ENCODE results near the gene LLGL1. TPM values are rescaled to one million over a fixed set of nuclear protein-coding genes. Genes with fewer than 3 reads are reported as not detected.

Gene LLGL1
- polyA plus RNA-seq, 1 donor from 2014 or later: 52.2 TPM

DNA sequence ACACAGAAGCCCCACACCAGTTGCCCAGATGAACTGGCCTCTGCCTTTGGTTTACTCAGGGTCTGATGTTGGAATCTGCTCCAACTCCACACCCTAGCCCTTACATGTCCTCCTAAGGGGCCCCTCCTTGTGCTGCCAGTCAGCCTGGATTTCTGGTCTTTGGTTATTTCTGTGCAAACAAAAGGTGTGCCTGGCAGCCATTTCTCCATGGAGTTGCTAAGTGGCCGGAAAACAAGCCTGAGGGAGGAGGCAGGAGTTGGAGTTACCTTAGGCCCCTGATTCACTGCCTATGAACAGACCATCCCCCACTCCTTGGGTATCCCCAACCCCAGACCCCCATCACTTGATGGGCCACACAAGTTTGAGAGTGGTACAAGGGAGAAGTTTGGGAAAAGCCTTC is 46.2 kb upstream of the LLGL1 start:
- H3K27me3 ChIP-seq (ENCODE audit: insufficient read depth, low read depth, low read length): no peaks in the 10 kb centered on the region
- no peak overlapping the region for H3K4me3 ChIP-seq (ENCODE audit: low read length)
- no peak for TF ChIP-seq EZH2 (IDR thresholded peaks at IDR 0.05; ENCODE audit: borderline replicate concordance, insufficient read depth, low read length, poor library complexity, severe bottlenecking)
- TF ChIP-seq MXI1 (conservative IDR thresholded peaks at IDR 0.05; ENCODE audit: poor library complexity, severe bottlenecking): no peak
- TF ChIP-seq, protein P1, sequence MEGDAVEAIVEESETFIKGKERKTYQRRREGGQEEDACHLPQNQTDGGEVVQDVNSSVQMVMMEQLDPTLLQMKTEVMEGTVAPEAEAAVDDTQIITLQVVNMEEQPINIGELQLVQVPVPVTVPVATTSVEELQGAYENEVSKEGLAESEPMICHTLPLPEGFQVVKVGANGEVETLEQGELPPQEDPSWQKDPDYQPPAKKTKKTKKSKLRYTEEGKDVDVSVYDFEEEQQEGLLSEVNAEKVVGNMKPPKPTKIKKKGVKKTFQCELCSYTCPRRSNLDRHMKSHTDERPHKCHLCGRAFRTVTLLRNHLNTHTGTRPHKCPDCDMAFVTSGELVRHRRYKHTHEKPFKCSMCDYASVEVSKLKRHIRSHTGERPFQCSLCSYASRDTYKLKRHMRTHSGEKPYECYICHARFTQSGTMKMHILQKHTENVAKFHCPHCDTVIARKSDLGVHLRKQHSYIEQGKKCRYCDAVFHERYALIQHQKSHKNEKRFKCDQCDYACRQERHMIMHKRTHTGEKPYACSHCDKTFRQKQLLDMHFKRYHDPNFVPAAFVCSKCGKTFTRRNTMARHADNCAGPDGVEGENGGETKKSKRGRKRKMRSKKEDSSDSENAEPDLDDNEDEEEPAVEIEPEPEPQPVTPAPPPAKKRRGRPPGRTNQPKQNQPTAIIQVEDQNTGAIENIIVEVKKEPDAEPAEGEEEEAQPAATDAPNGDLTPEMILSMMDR (IDR thresholded peaks at IDR 0.05; ENCODE audit: poor library complexity, severe bottlenecking): no peak
- TF ChIP-seq, protein P2, sequence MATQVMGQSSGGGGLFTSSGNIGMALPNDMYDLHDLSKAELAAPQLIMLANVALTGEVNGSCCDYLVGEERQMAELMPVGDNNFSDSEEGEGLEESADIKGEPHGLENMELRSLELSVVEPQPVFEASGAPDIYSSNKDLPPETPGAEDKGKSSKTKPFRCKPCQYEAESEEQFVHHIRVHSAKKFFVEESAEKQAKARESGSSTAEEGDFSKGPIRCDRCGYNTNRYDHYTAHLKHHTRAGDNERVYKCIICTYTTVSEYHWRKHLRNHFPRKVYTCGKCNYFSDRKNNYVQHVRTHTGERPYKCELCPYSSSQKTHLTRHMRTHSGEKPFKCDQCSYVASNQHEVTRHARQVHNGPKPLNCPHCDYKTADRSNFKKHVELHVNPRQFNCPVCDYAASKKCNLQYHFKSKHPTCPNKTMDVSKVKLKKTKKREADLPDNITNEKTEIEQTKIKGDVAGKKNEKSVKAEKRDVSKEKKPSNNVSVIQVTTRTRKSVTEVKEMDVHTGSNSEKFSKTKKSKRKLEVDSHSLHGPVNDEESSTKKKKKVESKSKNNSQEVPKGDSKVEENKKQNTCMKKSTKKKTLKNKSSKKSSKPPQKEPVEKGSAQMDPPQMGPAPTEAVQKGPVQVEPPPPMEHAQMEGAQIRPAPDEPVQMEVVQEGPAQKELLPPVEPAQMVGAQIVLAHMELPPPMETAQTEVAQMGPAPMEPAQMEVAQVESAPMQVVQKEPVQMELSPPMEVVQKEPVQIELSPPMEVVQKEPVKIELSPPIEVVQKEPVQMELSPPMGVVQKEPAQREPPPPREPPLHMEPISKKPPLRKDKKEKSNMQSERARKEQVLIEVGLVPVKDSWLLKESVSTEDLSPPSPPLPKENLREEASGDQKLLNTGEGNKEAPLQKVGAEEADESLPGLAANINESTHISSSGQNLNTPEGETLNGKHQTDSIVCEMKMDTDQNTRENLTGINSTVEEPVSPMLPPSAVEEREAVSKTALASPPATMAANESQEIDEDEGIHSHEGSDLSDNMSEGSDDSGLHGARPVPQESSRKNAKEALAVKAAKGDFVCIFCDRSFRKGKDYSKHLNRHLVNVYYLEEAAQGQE (IDR thresholded peaks at IDR 0.05; ENCODE audit: borderline replicate concordance): no peak
- no peak for TF ChIP-seq EP300 (conservative IDR thresholded peaks at IDR 0.05; ENCODE audit: poor library complexity, severe bottlenecking)
- TF ChIP-seq RAD21 (conservative IDR thresholded peaks at IDR 0.05): no peak
- TF ChIP-seq TAF1 (IDR thresholded peaks at IDR 0.05; ENCODE audit: low read depth): no peak
- TF ChIP-seq POLR2AphosphoS5 (IDR thresholded peaks at IDR 0.05): no peak
- no peak for TF ChIP-seq SMC3 (conservative IDR thresholded peaks at IDR 0.05; ENCODE audit: poor library complexity)
- no peaks in the 10 kb centered on the region for H3K9me3 ChIP-seq (ENCODE audit: low read length)
- no peaks in the 10 kb centered on the region for H3K9me2 ChIP-seq (ENCODE audit: insufficient read depth, low read length)
- no peak overlapping the region for H3K27ac ChIP-seq (ENCODE audit: low read length)
- no peak overlapping the region for H3K9ac ChIP-seq (ENCODE audit: low read length)
- H3K4me2 ChIP-seq (ENCODE audit: low read length): no peak overlapping the region
- no peaks in the 10 kb centered on the region for H3F3A ChIP-seq (ENCODE audit: insufficient read depth, low read length, poor library complexity, severe bottlenecking)
- H3K36me3 ChIP-seq (ENCODE audit: insufficient read depth, low read length): no peaks in the 10 kb centered on the region
- no peaks in the 10 kb centered on the region for H3K79me2 ChIP-seq (replicated peaks; ENCODE audit: insufficient read depth, low read length)
- peaks cover under 1% of the 10 kb centered on the region for H4K20me1 ChIP-seq (ENCODE audit: insufficient read depth)
- no peak overlapping the region for H2AFZ ChIP-seq (ENCODE audit: low read depth, low read length)

DNA sequence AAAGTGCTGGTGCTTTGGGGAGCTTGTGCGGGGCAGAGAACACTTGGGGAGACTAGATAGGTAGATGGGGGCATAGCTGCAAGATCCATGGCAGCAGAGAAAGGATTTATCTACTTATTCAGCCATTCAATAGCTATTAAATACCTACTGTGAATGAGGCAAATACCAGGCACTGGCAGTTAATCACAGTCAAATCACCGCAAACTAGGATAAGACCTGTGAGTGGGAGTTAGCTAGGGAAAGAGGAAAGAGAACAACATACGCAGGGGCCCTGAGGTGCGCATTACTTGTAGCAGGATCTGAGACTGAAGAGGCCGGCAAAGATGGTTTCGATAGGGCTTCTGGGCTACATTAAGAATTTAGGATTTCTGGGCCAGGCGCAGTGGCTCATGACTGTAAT is 45.6 kb upstream of the LLGL1 start:
- peaks cover 5% of the 10 kb centered on the region for H3K79me2 ChIP-seq (replicated peaks; ENCODE audit: insufficient read depth, low read length)
- TF ChIP-seq EP300 (conservative IDR thresholded peaks at IDR 0.05; ENCODE audit: poor library complexity, severe bottlenecking) (no peak), EZH2 (IDR thresholded peaks at IDR 0.05; ENCODE audit: borderline replicate concordance, insufficient read depth, low read length, poor library complexity, severe bottlenecking) (no peak), POLR2AphosphoS5 (IDR thresholded peaks at IDR 0.05) (no peak), SMC3 (conservative IDR thresholded peaks at IDR 0.05; ENCODE audit: poor library complexity) (no peak), TAF1 (IDR thresholded peaks at IDR 0.05; ENCODE audit: low read depth) (no peak), RAD21 (conservative IDR thresholded peaks at IDR 0.05) (no peak), MXI1 (conservative IDR thresholded peaks at IDR 0.05; ENCODE audit: poor library complexity, severe bottlenecking) (no peak)
- TF ChIP-seq, protein P1 (IDR thresholded peaks at IDR 0.05; ENCODE audit: poor library complexity, severe bottlenecking): no peak
- TF ChIP-seq, protein P2 (IDR thresholded peaks at IDR 0.05; ENCODE audit: borderline replicate concordance): no peak
- no peak overlapping the region for H3K27ac ChIP-seq (ENCODE audit: low read length)
- H3K4me2 ChIP-seq (ENCODE audit: low read length): no peak overlapping the region
- no peaks in the 10 kb centered on the region for H3K9me2 ChIP-seq (ENCODE audit: insufficient read depth, low read length)
- H4K20me1 ChIP-seq (ENCODE audit: insufficient read depth): peaks cover 6% of the 10 kb centered on the region
- H3K9ac ChIP-seq (ENCODE audit: low read length): no peak overlapping the region
- H3K4me3 ChIP-seq (ENCODE audit: low read length): no peak overlapping the region
- H3K9me3 ChIP-seq (ENCODE audit: low read length): no peaks in the 10 kb centered on the region
- no peaks in the 10 kb centered on the region for H3K27me3 ChIP-seq (ENCODE audit: insufficient read depth, low read depth, low read length)
- no peaks in the 10 kb centered on the region for H3F3A ChIP-seq (ENCODE audit: insufficient read depth, low read length, poor library complexity, severe bottlenecking)
- H3K36me3 ChIP-seq (ENCODE audit: insufficient read depth, low read length): no peaks in the 10 kb centered on the region
- no peak overlapping the region for H2AFZ ChIP-seq (ENCODE audit: low read depth, low read length)

All from neural cell (in vitro differentiated cells).